ENCODE results near the gene PLEKHB2. TPM values are rescaled to one million over a fixed set of nuclear protein-coding genes. Genes with fewer than 3 reads are reported as not detected.

Gene PLEKHB2
- total RNA-seq, 1 experiment from 2014 or later, result 55.9 TPM

DNA sequence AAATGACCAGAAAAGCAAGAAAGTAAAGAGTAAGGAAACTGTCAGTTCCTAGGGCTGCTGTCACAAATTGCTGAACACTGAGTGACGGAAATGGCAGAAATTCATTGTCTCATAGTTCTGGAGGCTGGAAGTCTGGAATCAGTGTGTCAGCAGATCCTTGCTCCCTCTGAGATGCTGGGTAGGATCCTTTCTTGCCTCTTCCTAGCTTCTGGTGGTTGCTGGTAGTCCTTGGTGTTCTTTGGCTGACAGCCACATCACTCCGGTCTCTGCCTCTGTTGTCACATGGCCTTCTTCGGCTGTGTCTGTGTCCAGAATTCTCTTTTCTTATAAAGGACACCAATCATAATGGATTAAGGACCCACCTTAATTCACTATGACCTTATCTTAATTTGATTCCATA, 21.9 kb downstream of the PLEKHB2 start:
- Histone ChIP-seq H2BK120ac (ENCODE audit: low read depth, low read length, poor library complexity, severe bottlenecking) (no peak overlapping the region), H4K20me1 (ENCODE audit: control insufficient read depth, insufficient read depth, insufficient read length) (no peaks in the 10 kb centered on the region), H2BK12ac (ENCODE audit: insufficient read length, low read depth, low read length) (no peak overlapping the region), H2AK5ac (ENCODE audit: insufficient read length, low read length) (no peak overlapping the region), H2BK5ac (ENCODE audit: insufficient read length, low read length) (no peak overlapping the region), H4K91ac (ENCODE audit: insufficient read length, low read depth, low read length) (no peak overlapping the region), H3K4me1 (ENCODE audit: insufficient read depth, low read length) (no peaks in the 10 kb centered on the region), H2AFZ (ENCODE audit: low read length) (no peak overlapping the region), H4K5ac (ENCODE audit: insufficient read length, low read depth, low read length) (no peak overlapping the region), H3K18ac (ENCODE audit: insufficient read length, low read depth, low read length) (no peak overlapping the region), H3K9ac (ENCODE audit: extremely low read depth, insufficient read length, low read length) (no peak overlapping the region), H3K9me3 (ENCODE audit: control insufficient read depth, low read depth, low read length) (no peaks in the 10 kb centered on the region), H3K23me2 (ENCODE audit: insufficient read length, low read depth, low read length, poor library complexity, severe bottlenecking) (no peaks in the 10 kb centered on the region), H3K56ac (ENCODE audit: insufficient read length, low read depth, low read length) (no peak overlapping the region), H3T11ph (ENCODE audit: low read length) (no peak overlapping the region), H3K27ac (ENCODE audit: insufficient read length, low read depth, low read length) (no peak overlapping the region), H3K79me2 (ENCODE audit: insufficient read depth, low read length) (peaks cover 2% of the 10 kb centered on the region; the same call in 1 of the 2 replicates), H3K27me3 (ENCODE audit: insufficient read depth, low read length) (no peaks in the 10 kb centered on the region; the same call in 1 of the 2 replicates), H3K4me2 (ENCODE audit: insufficient read depth, insufficient read length, low read length) (no peak overlapping the region), H2BK15ac (ENCODE audit: low read depth, low read length) (no peak overlapping the region), H3K23ac (ENCODE audit: insufficient read length, low read depth, low read length) (no peak overlapping the region), H3K79me1 (ENCODE audit: insufficient read depth, low read depth, low read length, poor library complexity, severe bottlenecking) (peaks cover 3% of the 10 kb centered on the region), H3K14ac (ENCODE audit: insufficient read depth, low read length) (no peak overlapping the region), H3K4ac (ENCODE audit: low read depth, low read length) (no peak overlapping the region), H4K8ac (replicated peaks; ENCODE audit: insufficient read length, low read depth, low read length) (no peak overlapping the region), H2BK20ac (ENCODE audit: low read depth, low read length, poor library complexity, severe bottlenecking) (no peak overlapping the region)
- Mint-ChIP-seq H3K27ac (no peak overlapping the region; a peak in 1 of 7 replicates), H3K9me3 (peaks cover 0 to 8% of the 10 kb centered on the region in 2 experiments; a peak in 3 of 5 replicates), H3K4me3 (no peak overlapping the region), H3K27me3 (ENCODE audit: low read depth) (peaks cover 4% of the 10 kb centered on the region; the same call in 1 of the 2 replicates), H3K36me3 (ENCODE audit: insufficient read depth in 1 of 3, low read depth in 3 of 3) (peaks cover 50 to 86% (median 74%) of the 10 kb centered on the region in 3 experiments), H3K4me1 (peaks cover 7 to 8% of the 10 kb centered on the region in 2 experiments; a peak in 3 of 4 replicates)
- DNase-seq, result no peak
- TF ChIP-seq, protein P1, sequence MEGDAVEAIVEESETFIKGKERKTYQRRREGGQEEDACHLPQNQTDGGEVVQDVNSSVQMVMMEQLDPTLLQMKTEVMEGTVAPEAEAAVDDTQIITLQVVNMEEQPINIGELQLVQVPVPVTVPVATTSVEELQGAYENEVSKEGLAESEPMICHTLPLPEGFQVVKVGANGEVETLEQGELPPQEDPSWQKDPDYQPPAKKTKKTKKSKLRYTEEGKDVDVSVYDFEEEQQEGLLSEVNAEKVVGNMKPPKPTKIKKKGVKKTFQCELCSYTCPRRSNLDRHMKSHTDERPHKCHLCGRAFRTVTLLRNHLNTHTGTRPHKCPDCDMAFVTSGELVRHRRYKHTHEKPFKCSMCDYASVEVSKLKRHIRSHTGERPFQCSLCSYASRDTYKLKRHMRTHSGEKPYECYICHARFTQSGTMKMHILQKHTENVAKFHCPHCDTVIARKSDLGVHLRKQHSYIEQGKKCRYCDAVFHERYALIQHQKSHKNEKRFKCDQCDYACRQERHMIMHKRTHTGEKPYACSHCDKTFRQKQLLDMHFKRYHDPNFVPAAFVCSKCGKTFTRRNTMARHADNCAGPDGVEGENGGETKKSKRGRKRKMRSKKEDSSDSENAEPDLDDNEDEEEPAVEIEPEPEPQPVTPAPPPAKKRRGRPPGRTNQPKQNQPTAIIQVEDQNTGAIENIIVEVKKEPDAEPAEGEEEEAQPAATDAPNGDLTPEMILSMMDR (conservative IDR thresholded peaks at IDR 0.05), result no peak
- WGBS (ENCODE audit: extremely low coverage, insufficient read length, low lambda C conversion rate), result no CpG with 5 or more reads among the region's 3 CpGs
